HG03280 (cell line): ENCODE measurements around the gene SOX6.

ENCODE experiments used
- ATAC-seq: cut with Tn5 transposase; IDR thresholded peaks from one replicate; pipeline ENCODE4 v1.9.1; 2021; ENCODE audit warnings: mild to moderate bottlenecking, moderate library complexity; ENCODE audit not compliant: unreplicated experiment

Gene SOX6

DNA sequence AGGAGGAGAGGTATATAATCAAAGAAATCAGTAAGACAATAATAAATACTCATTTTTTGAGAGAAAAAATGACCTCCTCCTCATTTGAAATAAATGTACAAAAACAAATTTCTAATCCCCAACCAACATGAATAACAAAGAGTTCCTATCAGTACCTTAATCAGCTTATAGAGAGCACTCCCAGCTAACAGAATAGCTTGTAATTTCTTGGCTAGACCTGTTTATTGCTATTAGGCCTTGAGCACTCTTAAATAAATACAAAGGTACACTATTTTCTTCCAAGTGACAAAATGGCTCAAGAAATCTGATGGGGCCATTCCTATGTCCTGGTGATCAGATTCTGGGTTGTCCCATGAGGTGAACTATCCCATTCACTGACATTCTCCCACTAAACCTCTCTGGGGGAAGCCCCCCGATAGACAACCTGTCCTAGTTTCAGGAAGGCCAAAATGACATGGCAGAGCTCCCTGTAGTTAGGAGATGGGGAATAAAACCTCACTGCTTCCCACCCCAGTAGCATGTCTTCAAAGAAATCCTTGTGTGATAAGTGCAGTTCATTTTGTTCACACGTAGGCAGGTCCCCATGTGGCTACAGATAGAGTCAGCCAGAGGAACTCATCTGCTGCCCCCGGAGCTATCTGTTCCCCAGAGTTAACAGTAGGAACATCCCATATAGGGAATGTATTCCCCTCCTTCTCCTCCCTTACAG is 385.7 kb downstream of the SOX6 start:
- ATAC-seq = no peak

DNA sequence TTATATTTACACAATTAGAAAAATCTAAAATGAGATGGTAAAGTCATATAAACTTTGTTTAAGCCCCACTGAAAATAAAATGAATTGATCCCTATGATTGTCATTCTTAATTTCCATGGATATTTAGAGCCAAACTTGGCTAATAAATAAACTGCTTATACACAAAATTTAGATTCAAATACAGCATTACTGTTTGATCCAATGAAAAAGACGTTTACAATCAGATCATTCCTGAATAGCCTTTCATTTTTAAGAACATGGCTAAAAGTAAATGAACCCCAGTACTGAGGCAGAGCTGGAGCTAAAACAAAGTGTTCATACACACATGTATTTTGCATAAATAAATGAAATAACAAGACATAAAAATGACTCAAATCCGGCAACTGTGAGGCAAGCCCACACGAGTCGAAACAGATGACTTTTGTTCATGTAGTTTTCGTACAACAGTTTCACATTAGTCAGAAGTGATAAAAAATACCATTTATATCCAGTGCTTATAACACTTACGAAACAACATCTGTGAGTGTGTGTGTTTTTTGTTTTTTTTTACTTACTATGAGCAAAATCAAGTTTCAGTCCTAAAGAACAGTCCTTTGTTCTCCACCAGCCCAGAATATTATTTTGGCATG is 386.5 kb downstream of the SOX6 start:
- peak; percentile 40 for ATAC-seq

- peak; percentile 68 for ATAC-seq
Observed at GRCh38 chr11:15969281-15969680, 387.1 kb downstream of the SOX6 start.

DNA sequence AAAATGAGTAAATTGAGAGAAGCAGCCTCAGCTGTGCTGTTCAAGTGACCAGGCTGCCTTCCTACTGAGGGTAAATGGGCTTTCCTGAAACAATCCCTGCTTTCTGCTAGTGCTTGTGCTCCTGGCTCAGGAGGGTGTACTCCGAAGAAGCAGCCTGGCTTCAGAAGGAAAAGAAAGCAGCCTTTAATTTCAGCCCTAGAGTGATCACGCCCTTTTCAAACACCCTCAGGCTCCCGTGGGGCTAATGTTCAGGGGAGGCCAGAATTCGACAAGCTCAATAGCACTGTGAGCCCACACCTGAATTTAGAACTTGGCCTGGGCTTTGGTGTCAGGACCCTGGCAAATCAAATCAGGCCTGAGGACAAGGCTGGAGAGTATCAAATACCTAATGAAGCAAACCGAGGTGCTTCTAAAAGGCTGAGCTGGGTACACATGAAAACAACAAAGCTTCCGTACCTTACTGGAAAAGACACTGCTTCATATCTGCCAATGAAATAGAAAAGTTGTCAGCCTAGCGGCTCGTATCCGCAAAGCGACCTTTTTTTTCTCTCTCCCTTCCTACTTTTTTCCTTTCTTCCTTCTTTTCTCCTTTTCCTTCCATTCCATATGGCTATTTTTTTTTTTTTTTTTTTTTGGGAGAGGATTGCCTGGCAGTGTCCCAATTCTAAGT is 387.8 kb downstream of the SOX6 start:
- no peak for ATAC-seq

DNA sequence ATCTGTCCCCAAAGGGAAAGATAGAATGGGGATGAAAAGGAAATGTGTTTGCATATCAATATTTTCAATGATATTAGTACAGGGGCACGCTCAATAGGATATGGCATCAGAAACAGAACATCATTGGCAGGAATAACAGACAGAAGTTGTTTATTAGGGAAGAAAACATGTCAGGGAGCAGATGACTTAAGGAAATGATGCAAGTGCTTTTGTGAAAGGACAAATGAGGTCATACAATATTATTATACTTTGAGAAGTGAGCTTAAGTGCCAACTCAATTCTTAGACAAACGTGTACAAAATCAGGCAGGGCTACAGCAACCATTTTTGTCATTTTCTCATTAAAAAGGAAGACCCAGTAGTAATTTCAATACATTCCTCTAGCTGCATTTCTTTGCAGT is 388.4 kb downstream of the SOX6 start:
- no peak for ATAC-seq

DNA sequence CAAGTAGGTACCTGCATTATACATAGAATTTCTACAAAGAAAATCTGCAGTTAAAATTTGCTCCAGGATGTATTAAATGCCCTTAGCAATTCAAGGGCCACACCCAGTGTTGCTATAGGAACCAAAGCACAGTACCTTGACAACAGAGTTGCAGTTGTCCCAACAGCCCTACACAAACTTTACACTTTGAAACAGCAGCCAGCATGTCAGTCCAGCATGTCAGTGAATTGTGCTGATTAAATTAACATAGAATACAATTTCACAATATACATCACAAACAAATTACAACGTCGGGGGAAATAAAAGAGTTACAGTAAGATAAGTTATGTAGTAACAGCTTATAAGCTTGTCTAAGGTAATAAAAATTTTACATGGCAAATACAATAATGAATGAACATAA is 389.2 kb downstream of the SOX6 start:
- ATAC-seq = no peak

- ATAC-seq = no peak
Observed at GRCh38 chr11:15965562-15966250, 390.6 kb downstream of the SOX6 start.

DNA sequence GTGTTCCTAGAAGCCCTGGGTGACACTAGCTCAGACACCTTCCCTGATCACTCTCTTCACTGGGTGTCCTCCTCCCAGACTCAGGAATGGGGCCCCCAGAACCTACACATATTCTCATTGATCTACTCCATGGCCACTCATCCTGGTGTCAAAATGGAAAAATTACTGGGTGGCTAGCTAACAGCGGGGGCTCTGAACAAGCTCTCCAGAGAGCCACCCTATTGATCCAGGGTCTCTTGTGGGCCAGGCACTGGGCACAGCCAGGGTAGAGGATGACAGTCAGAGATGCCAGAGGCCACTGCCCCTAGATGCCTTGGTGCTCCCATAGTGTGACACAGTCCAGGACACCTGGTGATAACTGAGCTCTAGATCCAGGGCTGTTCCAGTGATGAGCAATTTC is 393.1 kb downstream of the SOX6 start:
- no peak for ATAC-seq

GRCh38 chr11:15958910-15959309 is 397.4 kb downstream of the SOX6 start:
- ATAC-seq = no peak

DNA sequence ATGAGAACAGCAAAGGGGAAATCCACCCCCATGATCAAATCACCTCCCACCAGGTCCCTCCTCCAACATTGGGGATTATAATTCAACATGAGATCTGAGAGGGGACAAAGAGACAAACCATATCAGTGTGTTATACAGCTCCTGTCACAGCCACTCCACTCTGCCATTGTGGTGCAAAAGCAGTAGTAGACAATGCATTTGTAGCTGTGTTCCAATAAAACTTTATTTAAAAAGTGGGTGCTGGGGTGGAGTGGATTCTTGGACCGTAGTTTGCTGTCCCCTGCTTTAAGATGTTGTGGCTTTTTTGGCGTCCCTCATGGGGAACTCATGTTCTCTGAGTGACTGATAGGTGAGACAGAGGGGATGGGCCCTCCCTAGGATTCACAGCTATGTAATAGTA is 399.1 kb downstream of the SOX6 start:
- ATAC-seq = no peak

DNA sequence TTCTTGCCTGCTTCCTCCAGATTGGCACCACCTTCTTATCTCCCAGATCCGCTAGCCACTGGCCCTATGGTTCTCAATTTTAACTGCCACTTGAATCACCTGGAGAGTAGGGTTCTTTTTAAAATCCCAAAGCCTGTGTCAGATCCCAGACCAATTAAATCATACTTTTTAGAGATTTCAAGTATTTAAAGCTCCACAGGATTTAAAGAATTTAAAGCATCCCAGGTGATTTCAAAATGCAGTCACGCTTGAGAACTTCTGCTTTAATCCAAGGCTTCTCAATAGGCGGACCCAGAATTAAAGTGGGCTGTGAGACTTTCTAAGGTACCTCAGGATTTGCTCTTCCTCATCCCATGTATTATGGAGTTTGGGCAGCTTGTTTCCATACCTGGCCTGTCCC is 400.0 kb downstream of the SOX6 start:
- no peak for ATAC-seq

- no peak for ATAC-seq
Observed at GRCh38 chr11:15955595-15955994, 400.8 kb downstream of the SOX6 start.

- no peak for ATAC-seq
Observed at GRCh38 chr11:15947681-15948648, 408.4 kb downstream of the SOX6 start.

DNA sequence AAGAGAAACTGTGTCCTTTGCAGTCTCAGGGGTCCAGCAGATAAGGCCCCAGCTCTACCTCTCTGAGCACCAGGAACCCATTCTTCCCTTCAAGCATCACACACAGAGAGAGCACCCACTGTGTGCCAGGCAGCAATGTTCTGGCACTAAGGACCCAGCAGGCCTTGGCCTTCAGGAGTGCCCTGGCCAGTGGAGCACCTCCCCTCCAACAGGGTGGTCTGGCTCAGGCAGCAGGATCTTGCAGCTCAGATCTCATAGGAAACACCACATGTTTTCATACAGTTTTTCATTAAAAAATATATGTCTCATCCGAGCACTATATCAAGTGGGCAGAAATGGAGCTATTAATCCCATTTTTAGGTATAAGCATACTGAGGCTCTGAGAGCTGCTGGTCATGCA is 410.6 kb downstream of the SOX6 start:
- ATAC-seq = no peak

DNA sequence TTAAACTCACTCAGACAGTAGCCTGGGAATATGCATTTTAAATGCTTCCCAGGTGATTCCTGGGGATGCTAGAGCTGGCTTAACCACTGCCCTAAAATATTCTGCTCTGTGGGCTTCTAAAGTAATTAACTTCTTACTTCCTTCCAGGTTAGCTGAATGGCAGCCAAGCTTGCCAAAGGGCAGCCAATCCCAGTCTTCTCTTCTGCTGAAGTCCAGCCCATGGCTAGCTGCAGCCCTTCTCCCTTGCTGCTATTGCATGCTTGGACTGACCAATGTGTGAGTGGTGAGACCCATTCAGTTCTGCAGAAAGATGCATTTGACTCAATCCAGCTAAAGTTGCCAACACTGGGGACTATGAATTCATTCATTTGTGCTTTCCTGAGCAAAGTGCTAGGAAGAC is 411.9 kb downstream of the SOX6 start:
- no peak for ATAC-seq

DNA sequence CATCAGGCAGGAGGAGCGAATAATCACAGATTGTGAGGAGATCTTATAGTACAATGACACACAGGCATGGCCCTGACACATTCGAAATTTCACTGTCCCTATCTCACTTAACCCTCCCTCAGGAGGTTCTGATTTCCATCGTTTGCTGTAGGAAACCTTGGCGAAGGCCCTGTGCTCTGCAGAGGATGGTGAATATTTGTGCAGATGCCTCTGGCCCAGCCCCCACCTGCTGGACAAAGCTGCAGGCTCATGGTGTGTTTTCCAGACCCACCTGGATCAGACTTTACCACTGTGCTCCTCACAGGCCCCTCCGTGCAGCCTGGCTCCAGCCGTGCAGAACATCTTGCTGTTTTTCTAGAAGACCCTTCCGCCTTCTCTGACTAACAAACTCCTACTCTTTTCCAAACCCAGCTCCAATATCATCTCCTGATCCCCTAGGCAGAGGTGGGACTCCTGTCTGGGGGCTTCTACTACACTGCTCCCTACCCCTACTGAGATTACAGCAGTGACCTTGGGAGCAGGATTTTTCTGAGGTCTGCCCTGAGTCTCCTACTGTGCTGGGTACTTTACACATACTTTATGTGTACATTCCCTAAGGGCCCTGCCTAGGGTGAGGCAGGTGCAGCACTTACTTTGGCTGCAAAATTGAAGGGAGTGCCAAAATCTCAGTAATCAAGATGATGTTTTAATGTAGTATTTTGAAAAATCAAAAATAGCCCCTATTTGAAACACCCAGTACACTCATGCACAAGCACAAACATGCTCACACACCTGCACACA is 412.7 kb downstream of the SOX6 start:
- ATAC-seq = no peak

- no peak for ATAC-seq
Observed at GRCh38 chr11:15942936-15943335, 413.4 kb downstream of the SOX6 start.

- no peak for ATAC-seq
Observed at GRCh38 chr11:15942126-15942525, 414.2 kb downstream of the SOX6 start.

DNA sequence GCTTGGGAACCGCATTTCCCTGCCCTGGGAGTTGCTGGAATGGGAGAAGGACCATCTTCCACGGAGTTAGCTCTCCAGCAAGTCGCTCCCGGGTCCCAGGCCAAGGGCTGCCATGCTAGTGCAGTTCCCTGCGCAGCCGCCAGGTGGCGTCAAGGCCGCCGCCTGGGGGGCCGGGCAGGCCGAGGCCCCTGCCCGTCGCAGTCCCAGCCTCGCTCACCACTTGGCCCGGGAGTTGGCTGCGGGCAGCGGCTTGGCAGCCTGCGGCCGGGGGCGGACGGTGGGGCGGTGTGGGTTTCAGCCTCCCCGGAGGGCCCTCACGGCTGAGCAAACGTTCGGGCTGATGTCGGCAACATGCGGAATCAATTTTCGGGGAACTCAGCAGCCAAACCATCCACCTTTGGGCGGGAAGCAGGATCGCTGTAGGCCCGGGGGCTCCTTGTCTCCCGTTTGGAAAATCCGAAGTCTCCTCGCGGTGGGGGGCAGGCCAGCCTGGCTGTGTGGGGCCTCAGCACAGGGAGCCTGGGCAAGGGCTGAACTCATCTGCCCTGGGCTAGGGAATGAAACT is 415.1 kb downstream of the SOX6 start:
- peak; percentile 50 for ATAC-seq
